Right cardiac atrium (tissue), 5 donors: ENCODE results near the gene PCK2. TPM values are rescaled to one million over a fixed set of nuclear protein-coding genes. Genes with fewer than 3 reads are reported as not detected.

ENCODE experiments used
- ATAC-seq, 2 donors: fragments of 200-7000 bp; cut with Tn5 transposase; one replicate each; pipeline versions ENCODE4 v1.8.0 to v1.9.1; 2020; ENCODE audit warnings: moderate library complexity in 2 of 2, mild to moderate bottlenecking in 1 of 2
- DNase-seq, 3 donors: peaks; one replicate each; pipeline ENCODE4 v3.0.0-alpha.2; 2020
- H3K27ac ChIP-seq: one replicate; pipeline ENCODE4 v1.5.1; 2013; ENCODE audit warnings: mild to moderate bottlenecking, low read length, control low read depth, moderate library complexity
- H3K27me3 ChIP-seq: one replicate; pipeline ENCODE4 v1.6.1; 2013; ENCODE audit not compliant: control insufficient read depth, insufficient read depth
- H3K4me1 ChIP-seq: one replicate; pipeline ENCODE4 v1.6.1; 2013; ENCODE audit warnings: low read length; ENCODE audit not compliant: control insufficient read depth, insufficient read depth
- H3K4me3 ChIP-seq: one replicate; pipeline ENCODE4 v1.5.1; 2013; ENCODE audit warnings: low read length, control low read depth
- H3K9me3 ChIP-seq: one replicate; pipeline ENCODE4 v1.6.1; 2013; ENCODE audit warnings: low read length; ENCODE audit not compliant: control insufficient read depth
- WGBS: extraction: QIAGEN DNeasy Blood & Tissue Kit; methylation state at CpG from one replicate; pipeline ENCODE4 v1.1.7; 2013; 5-methylcytosine and 5-hydroxymethylcytosine counted together
- intact Hi-C, 4 donors: fragments of 100-400 bp; cut with DNase I; formaldehyde crosslinking; loops; one replicate each; pipeline versions ENCODE4 v1.11.0 to v1.14.0; 2022 to 2023
- polyA plus RNA-seq: library from polyadenylated mRNA; stranded (reverse); fragments of 200-250 nt; gene quantifications from one replicate; pipeline ENCODE4 v1.2.3, GENCODE V29; 2013
- total RNA-seq, 4 donors: library from RNA; stranded (reverse); fragmentation: NEBNext Ultra II Directional; extraction: Animal tissue kit (Norgen Biotek cat#: 25700); gene quantifications; one replicate each; pipeline ENCODE4 v1.2.1, GENCODE V29; 2021
- donor health status: healthy with polysubstance abuse.
- donor health status: DM: no; HTN: yes; CAD: no.
- donor health status: DM: no; HTN: no; CAD: no.
- donor health status: DM: no; HTN: yes; CAD: no; lungs with severe emphysema.
- donor health status: DM: yes; HTN: yes; CAD: no.

Gene PCK2
- total and polyA plus RNA-seq, 5 donors: 3.5 to 11.0 (median 4.9) TPM

GRCh38 chr14:24143511-24143910 lies 49.4 kb downstream of the PCK2 start:
- H3K9me3 ChIP-seq: no peaks in the 10 kb centered on the region
- ATAC-seq (no peak), DNase-seq (no peak)
- peaks cover 12% of the 10 kb centered on the region for H3K4me1 ChIP-seq
- intact Hi-C loops: no loop called here
- no peak overlapping the region for H3K4me3 ChIP-seq
- WGBS: 59% methylated on average over 2 of the region's 2 CpGs
- H3K27me3 ChIP-seq: no peaks in the 10 kb centered on the region
- H3K27ac ChIP-seq: no peak overlapping the region

GRCh38 chr14:24144451-24144850 lies 50.3 kb downstream of the PCK2 start:
- intact Hi-C loops: no loop called here
- 86% methylated on average over 1 of the region's 1 CpG for WGBS
- H3K4me1 ChIP-seq: peaks cover 13% of the 10 kb centered on the region

DNA sequence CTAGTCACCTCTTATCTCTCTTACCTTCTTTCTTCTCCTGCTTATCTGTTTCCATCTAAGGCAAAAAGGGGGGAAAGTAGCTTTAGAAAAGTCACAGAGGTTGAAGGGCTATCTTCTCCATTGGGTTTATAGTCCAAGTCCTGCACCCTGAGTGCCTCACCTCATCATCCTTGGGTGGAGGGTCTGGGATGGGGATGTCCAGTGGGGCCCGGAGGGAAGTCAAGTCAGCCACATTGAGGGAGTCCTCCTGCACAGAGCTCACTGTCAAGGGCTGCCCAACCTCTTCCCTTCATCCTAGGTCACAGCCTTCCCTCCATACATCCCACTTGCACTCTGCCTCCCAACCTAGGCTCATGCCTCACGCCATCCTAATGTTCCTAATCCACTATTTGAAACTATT lies 51.1 kb downstream of the PCK2 start:
- intact Hi-C loops: no loop called here
- no peak overlapping the region for H3K27ac ChIP-seq
- no peaks in the 10 kb centered on the region for H3K9me3 ChIP-seq
- 97% methylated on average over 2 of the region's 2 CpGs for WGBS
- no peak overlapping the region for H3K4me3 ChIP-seq
- H3K27me3 ChIP-seq: no peaks in the 10 kb centered on the region
- ATAC-seq: no peak
- no peak for DNase-seq
- peaks cover 12% of the 10 kb centered on the region for H3K4me1 ChIP-seq

More at GRCh38 chr14:24144451-24144850, 50.3 kb downstream of the PCK2 start:
- DNase-seq: no peak
- Histone ChIP-seq H3K27ac (no peak overlapping the region), H3K4me3 (no peak overlapping the region), H3K27me3 (no peaks in the 10 kb centered on the region), H3K9me3 (no peaks in the 10 kb centered on the region)
- ATAC-seq: no peak

GRCh38 chr14:24145690-24146452 lies 51.8 kb downstream of the PCK2 start:
- 18% methylated on average over 9 of the region's 9 CpGs for WGBS
- peak overlapping the region; percentile 95 for H3K27ac ChIP-seq
- peak overlapping the region; percentile 57 for H3K4me3 ChIP-seq
- DNase-seq: no peak
- no peaks in the 10 kb centered on the region for H3K9me3 ChIP-seq
- ATAC-seq: no peak
- intact Hi-C loops: no loop called here
- H3K27me3 ChIP-seq: no peaks in the 10 kb centered on the region
- peaks cover 12% of the 10 kb centered on the region for H3K4me1 ChIP-seq

- peak within 1 kb of the TSS; percentile 95 for H3K27ac ChIP-seq
- no peaks in the 10 kb centered on the region for H3K27me3 ChIP-seq
- peak within 1 kb of the TSS; percentile 89 for H3K4me3 ChIP-seq
- intact Hi-C loops: no loop called here
- peaks cover 12% of the 10 kb centered on the region for H3K4me1 ChIP-seq
- peak; percentile 97 to 98 (median 97) for DNase-seq
- ATAC-seq: peak; percentile 88 to 91
- H3K9me3 ChIP-seq: no peaks in the 10 kb centered on the region
- under 1% methylated on average over 25 of the region's 25 CpGs for WGBS
Measured at GRCh38 chr14:24146453-24146977, 52.4 kb downstream of the PCK2 start, which contains the start of gene PSME2. TSS of gene PSME2 (minus strand) at chr14:24146610. CDS start at chr14:24146581, 29 bp downstream.

- ATAC-seq: peak; percentile 95 to 97
- H3K9me3 ChIP-seq: no peaks in the 10 kb centered on the region
Measured at GRCh38 chr14:24146978-24147760, 53.1 kb downstream of the PCK2 start, which contains the start of gene RNF31. TSS of gene RNF31 (plus strand) at chr14:24147498. CDS start at chr14:24147699, 201 bp downstream.

GRCh38 chr14:24147761-24148428 lies 53.8 kb downstream of the PCK2 start:
- no peaks in the 10 kb centered on the region for H3K27me3 ChIP-seq
- ATAC-seq (no peak), DNase-seq (no peak)
- intact Hi-C loops: no loop called here
- WGBS: 7% methylated on average over 29 of the region's 29 CpGs
- H3K4me3 ChIP-seq: peak overlapping the region; percentile 89
- peaks cover 12% of the 10 kb centered on the region for H3K4me1 ChIP-seq
- H3K27ac ChIP-seq: peak overlapping the region; percentile 77
- H3K9me3 ChIP-seq: no peaks in the 10 kb centered on the region

More at GRCh38 chr14:24146978-24147760, 53.1 kb downstream of the PCK2 start, which contains the start of gene RNF31:
- DNase-seq: peak; percentile 99
- H3K4me1 ChIP-seq: peaks cover 12% of the 10 kb centered on the region
- peak within 1 kb of the TSS; percentile 89 for H3K4me3 ChIP-seq
- intact Hi-C loops: no loop called here
- H3K27ac ChIP-seq: peak within 1 kb of the TSS; percentile 95
- no peaks in the 10 kb centered on the region for H3K27me3 ChIP-seq
- WGBS: under 1% methylated on average over 57 of the region's 57 CpGs

DNA sequence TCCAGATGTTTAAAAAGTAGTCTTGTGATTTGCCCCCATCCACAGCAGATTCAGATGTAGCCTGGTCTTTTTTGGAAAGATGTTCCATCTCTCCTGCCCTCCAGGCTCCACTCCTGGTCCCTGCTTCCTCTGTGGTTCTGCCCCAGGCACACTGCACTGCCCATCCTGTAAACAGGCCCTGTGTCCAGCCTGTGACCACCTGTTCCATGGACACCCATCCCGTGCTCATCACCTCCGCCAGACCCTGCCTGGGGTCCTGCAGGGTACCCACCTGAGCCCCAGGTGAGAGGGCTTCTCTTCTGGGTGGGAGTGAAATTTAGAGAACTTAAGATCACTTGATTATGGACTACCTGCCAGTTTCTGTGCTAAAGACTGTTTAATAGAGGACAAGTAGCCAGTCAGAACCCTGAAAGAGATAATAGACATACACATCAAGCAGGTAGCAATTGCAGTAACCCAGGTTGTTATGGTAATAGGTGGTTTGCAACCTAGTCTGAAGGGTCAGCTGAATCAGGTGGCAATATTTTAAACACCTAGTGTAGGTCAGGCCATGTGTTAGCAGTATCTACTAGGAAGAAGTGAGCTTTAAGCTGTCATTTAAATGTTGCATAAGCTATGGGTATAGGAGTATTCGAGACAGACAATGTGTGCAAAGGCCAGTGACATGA lies 55.3 kb downstream of the PCK2 start:
- intact Hi-C loops: no loop called here
- no peak overlapping the region for H3K4me3 ChIP-seq
- ATAC-seq: no peak
- 95% methylated on average over 3 of the region's 3 CpGs for WGBS
- H3K27me3 ChIP-seq: no peaks in the 10 kb centered on the region
- no peaks in the 10 kb centered on the region for H3K9me3 ChIP-seq
- H3K4me1 ChIP-seq: peaks cover 12% of the 10 kb centered on the region
- H3K27ac ChIP-seq: no peak overlapping the region
- DNase-seq: no peak

- intact Hi-C loops: no loop called here
- H3K27me3 ChIP-seq: no peaks in the 10 kb centered on the region
- DNase-seq (no peak), ATAC-seq (no peak)
- H3K4me3 ChIP-seq: no peak overlapping the region
- no peaks in the 10 kb centered on the region for H3K9me3 ChIP-seq
- 94% methylated on average over 9 of the region's 9 CpGs for WGBS
- H3K27ac ChIP-seq: no peak overlapping the region
- peaks cover 12% of the 10 kb centered on the region for H3K4me1 ChIP-seq
Measured at GRCh38 chr14:24150061-24150460, 56.0 kb downstream of the PCK2 start.

DNA sequence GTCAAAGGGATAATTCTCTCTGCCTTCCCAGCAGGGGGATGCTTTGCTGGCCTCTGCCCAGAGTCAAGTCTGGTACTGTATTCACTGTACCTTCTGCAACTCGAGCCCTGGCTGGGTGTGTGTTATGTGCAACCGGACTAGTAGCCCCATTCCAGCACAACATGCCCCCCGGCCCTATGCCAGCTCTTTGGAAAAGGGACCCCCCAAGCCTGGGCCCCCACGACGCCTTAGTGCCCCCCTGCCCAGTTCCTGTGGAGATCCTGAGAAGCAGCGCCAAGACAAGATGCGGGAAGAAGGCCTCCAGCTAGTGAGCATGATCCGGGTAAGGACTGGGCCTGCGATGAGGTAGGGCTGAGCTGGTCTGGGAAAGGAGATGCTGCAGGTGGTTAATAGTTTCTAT lies 56.5 kb downstream of the PCK2 start:
- Histone ChIP-seq H3K4me1 (peaks cover 10% of the 10 kb centered on the region), H3K27ac (no peak overlapping the region), H3K9me3 (no peaks in the 10 kb centered on the region), H3K27me3 (no peaks in the 10 kb centered on the region), H3K4me3 (no peak overlapping the region)
- ATAC-seq (no peak), DNase-seq (no peak)
- intact Hi-C loops: no loop called here
- WGBS: 90% methylated on average over 9 of the region's 9 CpGs
